ES-I3 (cell line): ENCODE measurements around the gene PBX3.
A peak's percentile ranks its signal among the peaks of the same experiment; 100 is the strongest.

Experiments
- H3K36me3 ChIP-seq: 2 replicates; pipeline ENCODE4 v1.6.1; 2013; ENCODE audit warnings: mild to moderate bottlenecking, low read length, control low read depth, moderate library complexity; ENCODE audit not compliant: insufficient read depth
- H3K4me1 ChIP-seq: 2 replicates; pipeline ENCODE4 v1.6.1; 2013; ENCODE audit warnings: mild to moderate bottlenecking, control low read depth, low read length; ENCODE audit not compliant: insufficient read depth
- H3K9ac ChIP-seq: 2 replicates; pipeline ENCODE4 v1.6.1; 2013; ENCODE audit warnings: low read depth, mild to moderate bottlenecking, low read length, moderate library complexity
- H3K9me3 ChIP-seq: 2 replicates; pipeline ENCODE4 v1.6.1; 2013; ENCODE audit warnings: mild to moderate bottlenecking, low read length, moderate library complexity; ENCODE audit not compliant: control insufficient read depth, insufficient read depth

PBX3 gene

GRCh38 chr9:125861405-125862058, 114.4 kb downstream of the PBX3 start:
- H3K9me3 ChIP-seq: no peaks in the 10 kb centered on the region
- H3K9ac ChIP-seq: no peak overlapping the region
- no peaks in the 10 kb centered on the region for H3K36me3 ChIP-seq
- no peaks in the 10 kb centered on the region; the same call in 1 of the 2 replicates for H3K4me1 ChIP-seq

GRCh38 chr9:125863923-125864322, 116.8 kb downstream of the PBX3 start:
- no peaks in the 10 kb centered on the region for H3K9me3 ChIP-seq
- no peaks in the 10 kb centered on the region; the same call in 1 of the 2 replicates for H3K4me1 ChIP-seq
- no peak overlapping the region for H3K9ac ChIP-seq
- no peaks in the 10 kb centered on the region; the same call in 1 of the 2 replicates for H3K36me3 ChIP-seq

GRCh38 chr9:125867751-125868415, 120.7 kb downstream of the PBX3 start:
- Histone ChIP-seq H3K36me3 (no peaks in the 10 kb centered on the region; the same call in 1 of the 2 replicates), H3K9me3 (no peaks in the 10 kb centered on the region), H3K4me1 (no peaks in the 10 kb centered on the region), H3K9ac (no peak overlapping the region)

- Histone ChIP-seq H3K36me3 (no peaks in the 10 kb centered on the region), H3K4me1 (peaks cover 14% of the 10 kb centered on the region), H3K9ac (no peak overlapping the region), H3K9me3 (no peaks in the 10 kb centered on the region)
Measured at GRCh38 chr9:125878164-125878631, 131.0 kb downstream of the PBX3 start.

GRCh38 chr9:125881042-125881441, 133.9 kb downstream of the PBX3 start:
- H3K9ac ChIP-seq: no peak overlapping the region
- no peaks in the 10 kb centered on the region for H3K36me3 ChIP-seq
- no peaks in the 10 kb centered on the region for H3K9me3 ChIP-seq
- peaks cover 36% of the 10 kb centered on the region for H3K4me1 ChIP-seq

GRCh38 chr9:125883565-125884217, 136.5 kb downstream of the PBX3 start:
- Histone ChIP-seq H3K9ac (no peak overlapping the region), H3K36me3 (no peaks in the 10 kb centered on the region), H3K9me3 (no peaks in the 10 kb centered on the region), H3K4me1 (peaks cover 33% of the 10 kb centered on the region)

- no peak overlapping the region for H3K9ac ChIP-seq
- H3K9me3 ChIP-seq: no peaks in the 10 kb centered on the region
- H3K4me1 ChIP-seq: peaks cover 33% of the 10 kb centered on the region
- no peaks in the 10 kb centered on the region for H3K36me3 ChIP-seq
Measured at GRCh38 chr9:125884218-125884595, 137.0 kb downstream of the PBX3 start.

- no peaks in the 10 kb centered on the region for H3K9me3 ChIP-seq
- H3K4me1 ChIP-seq: peaks cover 36% of the 10 kb centered on the region
- no peaks in the 10 kb centered on the region for H3K36me3 ChIP-seq
- no peak overlapping the region for H3K9ac ChIP-seq
Measured at GRCh38 chr9:125885405-125886034, 138.3 kb downstream of the PBX3 start.

GRCh38 chr9:125886365-125886764, 139.2 kb downstream of the PBX3 start:
- no peak overlapping the region for H3K9ac ChIP-seq
- H3K9me3 ChIP-seq: no peaks in the 10 kb centered on the region
- H3K4me1 ChIP-seq: peaks cover 40% of the 10 kb centered on the region
- no peaks in the 10 kb centered on the region for H3K36me3 ChIP-seq

GRCh38 chr9:125887172-125887571, 140.0 kb downstream of the PBX3 start:
- peaks cover 43% of the 10 kb centered on the region for H3K4me1 ChIP-seq
- no peaks in the 10 kb centered on the region for H3K9me3 ChIP-seq
- no peaks in the 10 kb centered on the region for H3K36me3 ChIP-seq
- no peak overlapping the region for H3K9ac ChIP-seq

- H3K4me1 ChIP-seq: peaks cover 43% of the 10 kb centered on the region
- H3K9me3 ChIP-seq: no peaks in the 10 kb centered on the region
- H3K36me3 ChIP-seq: no peaks in the 10 kb centered on the region
- H3K9ac ChIP-seq: no peak overlapping the region
Measured at GRCh38 chr9:125888211-125888610, 141.0 kb downstream of the PBX3 start.

- Histone ChIP-seq H3K4me1 (peaks cover 37% of the 10 kb centered on the region), H3K9me3 (no peaks in the 10 kb centered on the region), H3K9ac (peak overlapping the region; percentile 71; the same call in 1 of the 2 replicates), H3K36me3 (no peaks in the 10 kb centered on the region)
Measured at GRCh38 chr9:125889112-125889475, 141.9 kb downstream of the PBX3 start.

GRCh38 chr9:125889476-125890419, 142.6 kb downstream of the PBX3 start:
- Histone ChIP-seq H3K9me3 (no peaks in the 10 kb centered on the region), H3K9ac (peak overlapping the region; percentile 71), H3K36me3 (no peaks in the 10 kb centered on the region), H3K4me1 (peaks cover 34% of the 10 kb centered on the region)

- Histone ChIP-seq H3K4me1 (peaks cover 28% of the 10 kb centered on the region), H3K9ac (no peak overlapping the region), H3K9me3 (no peaks in the 10 kb centered on the region), H3K36me3 (no peaks in the 10 kb centered on the region)
Measured at GRCh38 chr9:125890826-125891225, 143.7 kb downstream of the PBX3 start.
